Muscle of leg (tissue), 11 donors: ENCODE results near the gene AFMID. TPM values are rescaled to one million over a fixed set of nuclear protein-coding genes. Genes with fewer than 3 reads are reported as not detected.
"Not testable (repeated sequence)": the region's sequence is repeated elsewhere in the genome, so short reads cannot be mapped to it uniquely, and the experiment has no call there.

Experiments
- DNase-seq: peaks from one replicate; pipeline ENCODE4 v3.0.0; 2013
- H3K27ac ChIP-seq: one replicate; pipeline ENCODE4 v1.5.1; 2013; ENCODE audit warnings: mild to moderate bottlenecking, low read length, control low read depth
- H3K27me3 ChIP-seq: one replicate; pipeline ENCODE4 v1.6.1; 2013; ENCODE audit warnings: low read length; ENCODE audit not compliant: control insufficient read depth, insufficient read depth
- H3K36me3 ChIP-seq: one replicate; pipeline ENCODE4 v1.6.1; 2013; ENCODE audit warnings: low read length; ENCODE audit not compliant: control insufficient read depth, insufficient read depth
- H3K4me1 ChIP-seq: one replicate; pipeline ENCODE4 v1.6.1; 2013; ENCODE audit warnings: low read length; ENCODE audit not compliant: control insufficient read depth, insufficient read depth
- H3K4me3 ChIP-seq: one replicate; pipeline ENCODE4 v1.5.1; 2013; ENCODE audit warnings: low read length, control low read depth
- H3K9me3 ChIP-seq: replicated peaks from 2 replicates; pipeline ENCODE4 v1.6.1; 2013; ENCODE audit warnings: low read depth, low read length; ENCODE audit not compliant: control insufficient read depth
- WGBS: methylation state at CpG from one replicate; pipeline ENCODE4 v1.1.5; 2013; ENCODE audit warnings: missing lambda C conversion rate; ENCODE audit not compliant: insufficient coverage; 5-methylcytosine and 5-hydroxymethylcytosine counted together
- polyA plus RNA-seq, 8 donors: library from polyadenylated mRNA; unstranded; fragments of 120-200 nt; gene quantifications; one replicate each; pipeline versions ENCODE4 v1.2.1 to v1.2.3, GENCODE V29; 2013; ENCODE audit warnings: inconsistent platforms in 1 of 8, low replicate concordance in 1 of 8; ENCODE audit not compliant: insufficient read length in 8 of 8, insufficient read depth in 1 of 8
- total RNA-seq: library from RNA; stranded (reverse); fragments of 120-200 nt; gene quantifications from one replicate; pipeline ENCODE4 v1.2.4, GENCODE V29; 2013

The AFMID gene
- total and polyA plus RNA-seq, 9 donors = 25.8 to 43.3 (median 38.3) TPM

DNA sequence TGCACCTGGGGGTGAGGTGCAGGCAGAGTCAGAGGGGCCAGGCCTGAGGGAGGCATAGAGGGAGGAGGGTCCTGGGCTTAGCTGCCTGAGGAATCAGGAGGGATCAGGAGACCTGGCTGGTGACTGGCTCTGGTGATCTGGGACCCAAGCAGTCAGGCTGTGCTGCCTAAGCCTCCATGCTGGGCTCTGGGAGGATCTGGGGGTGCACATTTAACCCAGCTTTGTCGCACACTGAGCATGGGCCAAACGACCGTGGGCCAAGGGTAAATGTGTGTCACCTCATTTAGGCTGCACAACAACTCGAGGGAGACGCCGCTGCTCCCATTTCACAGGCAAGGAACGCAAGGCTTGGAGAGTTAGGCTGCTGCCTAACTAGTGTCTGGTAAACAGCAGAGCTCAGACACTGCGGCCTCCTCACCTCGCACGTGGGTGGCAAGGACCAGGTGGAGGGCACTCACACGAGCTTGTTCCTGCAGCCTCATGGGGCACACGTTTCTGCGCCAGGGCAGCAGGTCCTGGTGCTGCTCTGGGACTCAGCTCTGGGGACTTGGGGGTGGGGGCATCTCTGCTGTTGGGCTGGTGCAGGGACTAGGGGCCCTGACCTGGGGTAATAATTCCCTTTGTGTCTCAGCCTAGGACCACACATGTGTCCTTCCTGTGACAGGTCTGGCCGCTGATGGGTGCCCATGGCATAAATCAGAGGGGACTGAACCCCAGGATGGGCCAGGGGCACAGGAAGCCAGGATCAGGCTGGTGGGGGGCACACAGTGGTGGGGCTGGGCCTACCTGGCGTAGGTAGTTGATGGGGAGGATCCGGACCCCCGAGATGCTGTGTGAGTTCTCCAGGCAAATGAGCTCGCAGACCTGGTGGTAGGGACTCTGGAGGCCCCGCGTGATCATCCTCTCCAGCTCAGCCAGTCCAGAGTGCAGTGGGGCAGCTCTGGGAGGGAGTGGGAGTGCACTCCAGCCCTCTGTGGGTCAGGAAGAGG, 63.0 kb downstream of the AFMID start:
- Histone ChIP-seq H3K9me3 (no peaks in the 10 kb centered on the region), H3K36me3 (no peaks in the 10 kb centered on the region), H3K27me3 (peaks cover 3% of the 10 kb centered on the region), H3K4me1 (peaks cover 19% of the 10 kb centered on the region), H3K4me3 (no peak overlapping the region), H3K27ac (no peak overlapping the region)
- 62% methylated on average over 19 of the region's 20 CpGs for WGBS
- DNase-seq = no peak

DNA sequence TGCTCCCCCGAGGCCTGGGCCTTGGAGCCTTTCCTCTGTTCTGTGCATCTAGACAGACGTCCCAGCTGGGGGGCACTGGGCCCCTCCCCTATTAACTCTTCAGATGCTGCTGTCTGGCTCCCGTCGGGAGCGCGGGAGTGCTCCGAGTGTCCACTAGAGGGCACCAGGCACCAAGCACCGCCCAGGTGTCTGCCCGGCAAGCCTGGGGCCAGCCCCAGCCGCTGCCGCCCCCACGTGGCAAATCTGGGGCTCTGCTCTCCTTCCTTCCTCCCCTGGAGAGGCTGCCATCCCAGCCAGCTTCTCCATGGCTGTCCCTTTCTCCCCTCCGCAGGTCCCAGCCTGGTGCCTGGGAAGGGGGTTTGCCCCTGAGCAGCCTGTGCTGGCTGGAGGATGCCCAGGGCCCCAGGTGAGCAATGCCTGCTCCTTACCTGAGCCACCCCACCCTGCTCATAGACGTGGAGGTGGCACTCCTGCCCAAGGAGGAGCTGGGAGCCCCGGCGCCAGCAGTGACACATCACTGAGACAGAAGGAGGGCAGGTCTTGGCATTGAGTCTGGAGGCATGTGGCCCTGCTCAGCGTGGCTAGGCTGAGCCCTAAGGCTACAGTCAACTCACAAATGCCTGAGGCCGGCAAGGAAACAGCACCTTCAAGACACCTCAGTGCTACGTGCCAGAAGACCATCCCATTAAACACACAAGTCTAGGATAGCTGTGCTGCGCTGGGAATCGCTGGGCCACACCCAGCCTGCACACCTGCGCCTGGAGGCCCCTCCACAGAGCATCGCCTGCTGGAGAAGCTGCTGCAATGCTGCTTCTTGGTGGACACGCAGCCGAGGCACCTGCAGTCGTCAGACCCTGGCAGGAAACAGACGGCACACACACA, 64.0 kb downstream of the AFMID start:
- peak; percentile 87 for DNase-seq
- no peak overlapping the region for H3K27ac ChIP-seq
- H3K27me3 ChIP-seq = peaks cover 3% of the 10 kb centered on the region
- H3K4me3 ChIP-seq = no peak overlapping the region
- H3K36me3 ChIP-seq = no peaks in the 10 kb centered on the region
- H3K9me3 ChIP-seq = no peaks in the 10 kb centered on the region
- 21% methylated on average over 24 of the region's 27 CpGs for WGBS
- peaks cover 22% of the 10 kb centered on the region for H3K4me1 ChIP-seq

DNA sequence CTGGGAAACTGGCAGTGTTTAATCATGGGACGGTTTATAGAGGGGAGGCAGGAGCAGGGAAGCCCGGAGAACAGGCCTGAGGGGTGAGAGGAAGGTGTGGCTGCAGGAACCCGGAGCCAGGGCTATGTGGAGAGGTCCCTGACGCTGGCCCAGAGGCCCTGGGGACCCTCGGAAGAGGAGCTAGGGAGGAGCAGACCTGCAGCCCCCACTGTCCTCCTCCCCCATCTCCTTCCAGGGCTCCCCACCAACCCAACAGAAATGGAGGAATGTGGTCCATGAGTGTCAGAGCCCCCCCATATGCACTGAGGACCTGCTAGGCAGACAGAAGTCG, 64.6 kb downstream of the AFMID start:
- H3K9me3 ChIP-seq = no peaks in the 10 kb centered on the region
- H3K4me1 ChIP-seq = peaks cover 27% of the 10 kb centered on the region
- H3K27me3 ChIP-seq = peaks cover 3% of the 10 kb centered on the region
- WGBS = 67% methylated on average over 1 of the region's 6 CpGs
- H3K36me3 ChIP-seq = no peaks in the 10 kb centered on the region
- H3K4me3 ChIP-seq = no peak overlapping the region
- H3K27ac ChIP-seq = no peak overlapping the region
- DNase-seq = no peak

DNA sequence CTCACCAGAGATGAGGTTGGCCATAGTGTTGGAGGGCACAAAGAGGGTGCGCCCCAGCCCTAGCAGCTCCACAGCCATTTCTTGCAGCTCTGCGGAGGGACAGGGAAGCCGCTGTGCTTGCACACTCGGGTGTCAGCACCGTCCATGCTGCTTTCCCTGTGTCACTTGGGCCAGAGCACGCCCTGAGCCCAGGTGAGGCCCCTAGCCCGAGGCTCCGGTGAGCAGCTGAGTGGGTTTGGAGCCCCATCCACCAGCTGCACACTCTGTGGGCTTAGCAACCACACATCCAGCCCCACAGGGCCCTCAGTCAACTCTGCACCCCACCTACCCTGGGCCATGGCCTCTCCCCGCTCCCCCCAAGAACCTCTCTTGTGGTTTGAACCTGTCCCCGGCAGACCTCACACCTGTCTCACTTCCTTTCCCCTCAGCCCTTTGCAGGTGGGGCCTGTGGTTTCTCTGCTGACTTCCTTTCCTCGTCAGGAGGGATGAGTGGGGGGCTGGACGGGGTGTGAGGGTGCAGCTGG, 65.0 kb downstream of the AFMID start:
- Histone ChIP-seq H3K36me3 (no peaks in the 10 kb centered on the region), H3K27me3 (peaks cover 3% of the 10 kb centered on the region), H3K27ac (no peak overlapping the region), H3K9me3 (no peaks in the 10 kb centered on the region), H3K4me1 (peaks cover 31% of the 10 kb centered on the region), H3K4me3 (no peak overlapping the region)
- 70% methylated on average over 8 of the region's 12 CpGs for WGBS
- DNase-seq = no peak

DNA sequence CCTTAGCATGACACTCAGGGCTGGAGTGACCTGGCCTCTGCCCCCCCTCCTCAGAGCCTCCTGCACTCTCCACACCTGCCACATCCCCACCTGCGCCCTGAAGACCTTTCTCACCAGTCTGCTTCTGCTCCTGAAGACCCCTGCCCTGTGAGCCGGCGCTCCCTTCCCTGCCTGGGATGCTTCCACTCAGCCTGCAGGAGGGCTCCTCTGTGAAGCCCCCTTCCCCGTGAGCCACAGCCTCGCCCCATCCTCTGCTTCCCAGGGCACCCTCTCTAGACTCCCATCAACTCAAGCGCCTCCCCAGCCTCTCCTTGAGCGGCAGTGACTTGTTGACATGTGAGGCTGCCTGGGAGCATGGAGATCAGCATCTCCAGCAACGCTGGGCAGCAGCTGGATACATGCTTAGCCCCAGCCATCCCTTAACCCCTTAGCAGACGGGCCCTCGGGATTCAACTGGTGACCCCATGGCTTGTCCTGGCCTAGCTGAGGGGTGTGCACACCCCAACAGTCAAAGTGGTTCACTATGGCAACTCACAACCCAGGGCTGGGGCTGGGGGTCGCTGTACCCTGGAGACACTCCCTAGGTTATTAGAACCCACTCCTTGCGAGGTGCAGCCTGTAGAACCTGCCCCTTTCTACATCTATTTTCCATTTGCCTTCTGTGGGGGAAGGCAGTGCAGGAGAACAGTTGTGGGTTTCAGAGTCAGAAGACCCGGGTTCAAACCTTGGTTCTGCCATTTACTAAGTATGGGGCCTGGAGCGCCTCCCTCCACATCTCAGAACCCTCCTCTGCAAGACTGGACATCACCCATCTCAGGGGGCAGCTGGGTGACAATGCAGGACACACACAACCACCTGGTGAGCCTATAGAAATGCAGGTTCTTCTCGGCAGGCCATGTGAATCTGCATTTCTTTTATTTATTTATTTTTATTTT, 65.8 kb downstream of the AFMID start:
- Histone ChIP-seq H3K4me1 (peaks cover 39% of the 10 kb centered on the region), H3K27ac (no peak overlapping the region), H3K4me3 (no peak overlapping the region), H3K9me3 (no peaks in the 10 kb centered on the region), H3K36me3 (no peaks in the 10 kb centered on the region), H3K27me3 (peaks cover 3% of the 10 kb centered on the region)
- DNase-seq = no peak
- WGBS = 57% methylated on average over 9 of the region's 15 CpGs

DNA sequence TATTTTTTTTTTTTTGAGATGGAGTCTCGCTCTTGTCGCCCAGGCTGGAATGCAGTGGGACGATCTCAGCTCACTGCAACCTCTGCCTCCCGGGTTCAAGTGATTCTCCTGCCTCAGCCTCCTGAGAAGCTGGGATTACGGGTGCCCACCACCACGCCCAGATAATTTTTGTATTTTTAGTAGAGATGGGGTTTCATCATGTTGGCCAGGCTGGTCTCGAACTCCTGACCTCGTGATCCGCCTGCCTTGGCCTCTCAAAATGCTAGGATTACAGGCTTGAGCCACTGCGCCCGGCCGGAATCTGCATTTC, 66.4 kb downstream of the AFMID start:
- H3K36me3 ChIP-seq, H3K27me3 ChIP-seq, DNase-seq, H3K9me3 ChIP-seq, H3K27ac ChIP-seq: not testable (repeated sequence)
- Histone ChIP-seq H3K4me3 (peak overlapping the region; percentile 81), H3K4me1 (peaks cover 45% of the 10 kb centered on the region)
- WGBS = 88% methylated on average over 4 of the region's 12 CpGs

DNA sequence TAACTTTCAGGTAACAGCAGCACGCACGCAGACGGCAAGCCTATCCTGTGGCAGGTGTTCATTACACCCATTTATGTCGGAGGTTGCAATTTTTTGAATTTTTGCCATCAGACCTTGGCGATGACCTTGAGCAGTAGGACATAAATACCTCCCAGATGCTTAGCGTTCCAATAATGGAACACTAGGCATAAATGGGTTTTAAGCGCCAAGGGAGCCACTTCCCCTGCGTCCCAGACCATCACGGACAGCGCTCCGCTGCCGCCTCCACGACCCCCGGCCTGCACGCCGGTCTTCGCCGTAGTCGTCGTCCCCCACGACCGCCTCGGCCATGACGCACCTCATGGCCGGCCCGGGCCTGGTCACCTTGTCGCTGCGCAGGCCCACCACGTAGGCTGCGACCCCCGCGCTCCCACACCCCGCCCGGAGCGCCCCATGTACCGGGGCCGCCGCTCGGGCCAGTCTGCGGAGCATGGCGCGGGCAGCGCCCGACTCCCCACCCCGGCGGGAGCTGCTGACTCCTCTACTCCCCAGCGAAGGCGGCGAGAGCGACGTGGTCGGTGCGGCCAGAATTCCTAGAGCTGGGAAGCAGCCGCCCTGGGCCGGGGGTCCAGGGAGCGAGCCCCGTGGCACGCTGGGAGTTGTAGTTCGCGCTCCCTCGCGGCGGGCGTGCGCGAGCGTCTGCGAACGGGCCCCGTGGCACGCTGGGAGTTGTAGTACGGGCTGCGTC, 66.9 kb downstream of the AFMID start:
- H3K4me3 ChIP-seq = peak overlapping the region; percentile 81
- H3K4me1 ChIP-seq = peaks cover 50% of the 10 kb centered on the region
- peak; percentile 93 for DNase-seq
- no peaks in the 10 kb centered on the region for H3K9me3 ChIP-seq
- WGBS = 4% methylated on average over 73 of the region's 73 CpGs
- no peaks in the 10 kb centered on the region for H3K36me3 ChIP-seq
- H3K27me3 ChIP-seq = peaks cover 5% of the 10 kb centered on the region
- peak overlapping the region; percentile 71 for H3K27ac ChIP-seq

DNA sequence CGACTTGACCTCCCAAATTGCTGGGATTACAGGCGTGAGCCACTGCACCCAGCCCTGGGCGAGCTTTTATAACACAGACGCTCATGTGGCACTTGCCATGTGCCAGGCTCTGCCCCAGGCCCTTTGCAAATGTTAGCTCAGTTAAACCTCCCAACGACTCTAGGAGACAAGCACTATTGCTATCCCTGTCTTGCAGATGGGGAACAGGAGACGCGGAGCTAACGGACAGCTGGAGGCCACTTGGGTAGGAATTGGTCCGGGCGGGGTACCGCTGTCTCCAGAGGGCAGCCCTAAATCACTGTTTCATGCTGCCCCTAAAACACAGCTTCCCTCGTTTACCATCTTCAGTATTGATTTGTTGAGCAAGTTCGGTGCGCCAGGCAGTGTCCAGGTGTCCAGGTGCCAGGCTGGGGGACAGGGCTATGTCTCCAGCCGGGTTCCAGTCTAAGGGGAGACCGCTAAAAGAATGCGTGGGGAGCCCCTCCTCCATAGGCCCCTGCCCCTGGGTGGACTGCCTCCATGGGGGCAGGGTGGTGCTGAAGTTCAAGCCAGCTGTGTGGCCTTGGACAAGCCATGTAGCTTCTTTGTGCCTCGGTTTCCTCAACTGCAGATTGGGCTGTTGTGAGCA, 68.0 kb downstream of the AFMID start:
- Histone ChIP-seq H3K27me3 (peaks cover 3% of the 10 kb centered on the region), H3K9me3 (no peaks in the 10 kb centered on the region), H3K4me1 (peaks cover 50% of the 10 kb centered on the region), H3K4me3 (no peak overlapping the region), H3K36me3 (no peaks in the 10 kb centered on the region), H3K27ac (no peak overlapping the region)
- DNase-seq = no peak
- WGBS = 88% methylated on average over 14 of the region's 18 CpGs
